D721Med (cell line): ENCODE data around the gene FAM234B.
"Not testable (repeated sequence)": the region's sequence is repeated elsewhere in the genome, so short reads cannot be mapped to it uniquely, and the experiment has no call there.

ENCODE experiments used
- DNase-seq: peaks from one replicate; pipeline ENCODE4 v3.0.0; 2011; ENCODE audit warnings: low spot score; ENCODE audit not compliant: insufficient read length
- FAIRE-seq: peaks from 2 replicates; lab custom pipeline; 2011; peaks lifted over from hg19 to GRCh38; lab: Jason Lieb, UNC
- CTCF ChIP-seq: IDR thresholded peaks from 2 replicates; pipeline ENCODE4 v1.5.1; 2012; ENCODE audit warnings: mild to moderate bottlenecking, control low read depth; ENCODE audit not compliant: insufficient read depth; ENCODE audit errors: missing control alignments

The FAM234B gene

GRCh38 chr12:13030541-13031291 is 13.5 kb upstream of the FAM234B start:
- peak; percentile 27 for DNase-seq
- TF ChIP-seq CTCF = no peak
- peak; percentile 93 for FAIRE-seq

- no peak for TF ChIP-seq CTCF
- FAIRE-seq (peak; percentile 61), DNase-seq (no peak)
Measured at GRCh38 chr12:13032164-13032563, 12.0 kb upstream of the FAM234B start.

GRCh38 chr12:13033476-13033875 is 10.7 kb upstream of the FAM234B start:
- FAIRE-seq = no peak
- no peak for TF ChIP-seq CTCF
- no peak for DNase-seq

- DNase-seq, FAIRE-seq: not testable (repeated sequence)
Measured at GRCh38 chr12:13035335-13035734, 8.8 kb upstream of the FAM234B start.

- no peak for TF ChIP-seq CTCF
- FAIRE-seq (no peak), DNase-seq (no peak)
Measured at GRCh38 chr12:13036881-13037280, 7.3 kb upstream of the FAM234B start.

GRCh38 chr12:13038491-13039161 is 5.6 kb upstream of the FAM234B start:
- no peak for FAIRE-seq
- DNase-seq = no peak
- TF ChIP-seq CTCF = no peak

GRCh38 chr12:13039328-13039956 is 4.7 kb upstream of the FAM234B start:
- DNase-seq (no peak), FAIRE-seq (no peak)
- TF ChIP-seq CTCF = no peak
